K562 (cell line): Measurements from ENCODE around the gene HPSE2. TPM values are rescaled to one million over a fixed set of nuclear protein-coding genes. Genes with fewer than 3 reads are reported as not detected.

ENCODE experiments used
- ATAC-seq: fragments of 200-7000 bp; cut with Tn5 transposase; 3 replicates; pipeline ENCODE4 v1.9.1; 2020; ENCODE audit warnings: moderate library complexity
- BruUV-seq: library from RNA; stranded (reverse); fragments of 400-500 nt; replicated peaks from 2 replicates; lab custom pipeline; 2021; lab: Mats Ljungman, UMichigan
- CTCF ChIA-PET: fragments of 300-600 bp; formaldehyde crosslinking; extraction: SDS; loops from one replicate; lab custom pipeline; 2021; ENCODE audit warnings: low intra/inter-chr PET ratio; lab: Yijun Ruan, JAX
- POLR2A ChIA-PET: fragments of 300-600, 350-650 bp; sonication (Branson Sonifier 250); formaldehyde crosslinking; extraction: SDS; loops from one replicate; lab custom pipeline; 2021; ENCODE audit warnings: antibody characterized with exemption, inconsistent platforms; lab: Yijun Ruan, JAX
- DNase-seq, 4 experiments: peaks; one replicate each; pipeline versions ENCODE4 v3.0.0 to v3.0.0-alpha.2; 2011 to 2018; ENCODE audit warnings: low spot score in 3 of 4, mixed read lengths in 3 of 4; ENCODE audit errors: extremely low read depth in 1 of 4
- FAIRE-seq: peaks from 2 replicates; lab custom pipeline; 2011; peaks lifted over from hg19 to GRCh38; lab: Jason Lieb, UNC
- H2AFZ ChIP-seq: 2 replicates; pipeline ENCODE4 v1.6.0; 2011; ENCODE audit warnings: low read depth, low read length, control low read depth, inconsistent platforms
- H3K27ac ChIP-seq: fragments of 200-600 bp; 3 replicates; pipeline ENCODE4 v1.8.0; 2011; ENCODE audit warnings: low read depth, mild to moderate bottlenecking, control low read depth, inconsistent platforms, low read length, moderate library complexity, mixed read lengths; ENCODE audit errors: extremely low read depth
- H3K27me3 ChIP-seq, 2 experiments: fragments of 300-600 bp in 1 of 2; 2 replicates in 1 of 2; 3 replicates in 1 of 2; pipeline versions ENCODE4 v1.6.0 to v1.8.0; 2011; ENCODE audit warnings: inconsistent platforms in 2 of 2, low read length in 2 of 2, mild to moderate bottlenecking in 1 of 2, mixed read lengths in 1 of 2, moderate library complexity in 1 of 2; ENCODE audit not compliant: control insufficient read depth in 2 of 2, insufficient read depth in 2 of 2
- H3K36me3 ChIP-seq: fragments of 300-600 bp; 3 replicates; pipeline ENCODE4 v1.8.0; 2011; ENCODE audit warnings: mild to moderate bottlenecking, low read length, inconsistent platforms; ENCODE audit not compliant: control insufficient read depth, insufficient read depth
- H3K4me1 ChIP-seq, 2 experiments: fragments of 200-600 bp in 1 of 2; replicated peaks in 1 of 2; 2 replicates in 1 of 2; 3 replicates in 1 of 2; pipeline versions ENCODE4 v1.5.1 to v1.8.0; 2011; ENCODE audit warnings: inconsistent platforms in 2 of 2, low read length in 2 of 2, mild to moderate bottlenecking in 1 of 2, mixed read lengths in 1 of 2, moderate library complexity in 1 of 2; ENCODE audit not compliant: control insufficient read depth in 2 of 2, insufficient read depth in 2 of 2
- H3K4me2 ChIP-seq: 2 replicates; pipeline ENCODE4 v1.6.1; 2011; ENCODE audit warnings: low read length, control low read depth, inconsistent platforms, mixed read lengths; ENCODE audit not compliant: insufficient read depth
- H3K4me3 ChIP-seq: fragments of 200-600 bp; sonication (generic), shearing (Covaris generic); 2 replicates; pipeline ENCODE4 v1.5.1; 2016; ENCODE audit warnings: control low read depth, inconsistent platforms
- H3K79me2 ChIP-seq: fragments of 200-600 bp; 3 replicates; pipeline ENCODE4 v1.8.0; 2011; ENCODE audit warnings: low read length, inconsistent platforms; ENCODE audit not compliant: control insufficient read depth, insufficient read depth
- H3K9ac ChIP-seq, 2 experiments: 2 replicates each; pipeline versions ENCODE4 v1.6.0 to v1.6.1; 2011; ENCODE audit warnings: low read depth in 2 of 2, low read length in 2 of 2, control low read depth in 1 of 2, inconsistent platforms in 1 of 2, mild to moderate bottlenecking in 1 of 2, mixed read lengths in 1 of 2; ENCODE audit not compliant: insufficient read depth in 1 of 2
- H3K9me1 ChIP-seq: one replicate; pipeline ENCODE4 v1.6.0; 2011; ENCODE audit warnings: inconsistent platforms, mild to moderate bottlenecking, low read length, moderate library complexity; ENCODE audit not compliant: control insufficient read depth, insufficient read depth
- H3K9me3 ChIP-seq: replicated peaks from 2 replicates; pipeline ENCODE4 v1.5.1; 2011; ENCODE audit warnings: low read depth, low read length, inconsistent platforms; ENCODE audit not compliant: control insufficient read depth, insufficient read depth
- H4K20me1 ChIP-seq: replicated peaks from 2 replicates; pipeline ENCODE4 v1.6.1; 2011; ENCODE audit warnings: low read length, inconsistent platforms, mixed read lengths; ENCODE audit not compliant: control insufficient read depth, insufficient read depth
- RBFOX2 ChIP-seq: fragments of 200-400 bp; formaldehyde crosslinking; IDR thresholded peaks from 2 replicates; pipeline ENCODE4 v1.6.1; 2017; ENCODE audit warnings: low read depth, mild to moderate bottlenecking, low read length, moderate library complexity
- ZNF445 ChIP-seq: fragments of 250-450 bp; sonication (Bioruptor Pico); IDR thresholded peaks from 2 replicates; pipeline ENCODE4 v1.4.0; 2020; ENCODE audit warnings: low read depth, mild to moderate bottlenecking, moderate library complexity
- WGBS: fragments of 100-300 bp; shearing (Covaris generic); methylation state at CpG from one replicate; pipeline ENCODE4 v1.1.6; 2016; ENCODE audit warnings: low coverage, mixed read lengths; ENCODE audit not compliant: insufficient coverage; ENCODE audit errors: missing lambda C conversion rate; 5-methylcytosine and 5-hydroxymethylcytosine counted together
- in situ Hi-C: fragments of 300-500 bp; cut with MboI; formaldehyde crosslinking; loops from 4 replicates; pipeline ENCODE4 v1.15.0; 2018; ENCODE audit warnings: inconsistent platforms, mixed read lengths
- intact Hi-C: fragments of 100-400 bp; cut with micrococcal nuclease; formaldehyde crosslinking; loops from 2 replicates; pipeline ENCODE4 v1.14.2; 2022
- polyA plus RNA-seq, 8 experiments: library from polyadenylated mRNA; depleted of rRNA in 4 of 8; stranded (reverse) in 5 of 8; unstranded in 3 of 8; fragments of >200 nt; fragmentation: Nextera tagmentation in 2 of 8; fragmentation: Illumina TruSeq in 1 of 8; extraction: Ambion mirVana in 2 of 8; extraction: Trizol in 1 of 8; gene quantifications; 2 replicates each; pipeline versions ENCODE4 v1.2.1 to v1.2.3, GENCODE V29; 2011 to 2014; ENCODE audit warnings: inconsistent platforms in 1 of 8, missing spikeins in 1 of 8
- total RNA-seq, 7 experiments: library from RNA; depleted of rRNA in 6 of 7; stranded (reverse); fragments of >200 nt in 6 of 7; fragmentation: Illumina TruSeq in 2 of 7; extraction: Trizol in 2 of 7; gene quantifications; 2 replicates each; pipeline versions ENCODE4 v1.2.1 to v1.2.3, GENCODE V29; 2011 to 2021; ENCODE audit warnings: low replicate concordance in 1 of 7
- TF ChIP-seq, protein P1 (sequence below): sonication (generic); formaldehyde crosslinking; IDR thresholded peaks from 2 replicates; pipeline ENCODE4 v1.9.0; 2022; ENCODE audit warnings: mild to moderate bottlenecking, missing genetic modification reagents

The HPSE2 gene
- total and polyA plus RNA-seq, 9 of the 15 experiments (the other 6 are each of a cell fraction or from before 2014, with no cell fraction given): 0.03 to 0.10 (median 0.04) TPM; not detected in 2

DNA sequence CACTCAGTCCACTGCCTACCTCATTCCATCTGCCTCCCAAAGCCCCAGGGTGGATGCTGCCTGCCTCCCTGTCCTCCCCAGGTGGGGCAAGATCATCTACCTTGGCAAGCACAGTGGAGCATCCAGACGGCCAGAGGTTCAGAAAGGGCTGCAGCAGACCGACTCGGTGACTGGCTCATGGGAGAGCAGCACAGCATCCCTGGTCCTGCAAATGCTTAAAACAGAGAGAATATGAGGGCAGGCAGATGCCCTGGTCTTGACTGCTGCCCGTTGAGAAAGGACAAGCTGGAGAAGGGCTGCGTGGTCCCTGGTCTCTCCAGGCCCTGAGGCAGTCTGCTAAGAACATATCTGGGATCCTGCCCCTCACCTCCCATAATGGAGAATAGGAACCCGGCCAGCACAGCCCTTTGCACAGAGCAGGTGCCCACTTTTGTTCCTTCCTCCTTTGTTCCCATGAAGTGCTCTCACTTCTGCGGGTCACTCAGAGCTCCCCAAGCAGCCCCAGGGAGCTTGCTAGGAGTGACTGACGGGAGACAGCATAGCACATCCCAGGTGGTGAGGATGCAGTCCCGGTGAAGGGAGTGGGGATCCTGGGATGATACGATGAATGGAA lies 790.3 kb downstream of the HPSE2 start:
- Histone ChIP-seq H3K4me3 (peak overlapping the region; percentile 85; the same call in 1 of the 2 replicates), H3K4me1 (peaks cover 5 to 12% of the 10 kb centered on the region in 2 experiments; a peak in 4 of 5 replicates), H3K9ac (peak overlapping the region; percentile 81 to 95), H3K27ac (peak overlapping the region; percentile 85; the same call in 1 of the 3 replicates), H2AFZ (no peak overlapping the region), H3K27me3 (no peaks in the 10 kb centered on the region), H3K9me3 (no peaks in the 10 kb centered on the region; the same call in 1 of the 2 replicates), H3K36me3 (peaks cover 50% of the 10 kb centered on the region), H3K9me1 (no peaks in the 10 kb centered on the region), H3K79me2 (peaks cover 35% of the 10 kb centered on the region), H4K20me1 (no peaks in the 10 kb centered on the region), H3K4me2 (peak overlapping the region; percentile 88)
- TF ChIP-seq, protein P1, sequence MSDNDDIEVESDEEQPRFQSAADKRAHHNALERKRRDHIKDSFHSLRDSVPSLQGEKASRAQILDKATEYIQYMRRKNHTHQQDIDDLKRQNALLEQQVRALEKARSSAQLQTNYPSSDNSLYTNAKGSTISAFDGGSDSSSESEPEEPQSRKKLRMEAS: no peak
- TF ChIP-seq RBFOX2 (peak; percentile 34; the same call in 1 of the 2 replicates), ZNF445 (CRISPR knock-in tag) (no peak)
- ATAC-seq: no peak
- 90% methylated on average over 8 of the region's 10 CpGs for WGBS
- ChIA-PET POLR2A (interaction anchor here (0.5 to 0.6 kb wide), 2 partner anchors 51 to 1111 kb away, joined by 3 read pairs; no protein-coding TSS in a partner anchor), CTCF (no interaction called here)
- DNase-seq: no peak
- no TSS peak for BruUV-seq
- no peak for FAIRE-seq
- in situ Hi-C loops (no loop called here), intact Hi-C loops (no loop called here)
